ENCODE data around the gene DISC1.

DISC1 gene

GRCh38 chr1:231866392-231867331 is 240.1 kb downstream of the DISC1 start:
- Mint-ChIP-seq H3K9me3 (peaks cover 3% of the 10 kb centered on the region), H3K27ac (no peak overlapping the region), H3K4me3 (no peak overlapping the region), H3K27me3 (no peaks in the 10 kb centered on the region), H3K36me3 (no peaks in the 10 kb centered on the region), H3K4me1 (peaks cover 10% of the 10 kb centered on the region)
- ATAC-seq = no peak

- Mint-ChIP-seq H3K27me3 (no peaks in the 10 kb centered on the region), H3K9me3 (peaks cover 3% of the 10 kb centered on the region), H3K27ac (no peak overlapping the region), H3K4me1 (peaks cover 10% of the 10 kb centered on the region), H3K4me3 (no peak overlapping the region), H3K36me3 (no peaks in the 10 kb centered on the region)
- ATAC-seq = no peak
Measured at GRCh38 chr1:231867607-231868006, 241.0 kb downstream of the DISC1 start.

DNA sequence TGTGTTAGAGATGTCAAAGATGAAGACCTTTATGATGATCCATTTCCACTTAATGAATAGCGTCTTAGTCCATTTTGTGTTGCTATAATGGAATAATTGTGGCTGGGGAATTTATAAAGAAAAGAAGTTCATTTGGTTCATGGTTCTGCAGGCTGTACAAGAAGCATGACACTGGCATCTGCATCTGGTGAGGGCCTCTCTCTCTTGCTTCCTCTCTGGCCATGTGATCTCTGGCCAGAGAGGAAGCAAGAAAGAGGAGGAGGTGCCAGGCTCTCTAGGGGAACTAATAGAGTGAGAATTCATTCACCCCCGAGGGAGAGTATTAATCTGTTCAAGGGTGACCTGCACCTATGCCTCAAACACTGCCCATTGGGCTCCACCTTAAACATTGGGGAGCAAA is 242.8 kb downstream of the DISC1 start:
- no peak overlapping the region for H3K27ac Mint-ChIP-seq
- H3K27me3 Mint-ChIP-seq = no peaks in the 10 kb centered on the region
- H3K9me3 Mint-ChIP-seq = peaks cover 3% of the 10 kb centered on the region
- H3K36me3 Mint-ChIP-seq = no peaks in the 10 kb centered on the region
- H3K4me1 Mint-ChIP-seq = peaks cover 10% of the 10 kb centered on the region
- peak; percentile 77 for ATAC-seq
- no peak overlapping the region for H3K4me3 Mint-ChIP-seq

DNA sequence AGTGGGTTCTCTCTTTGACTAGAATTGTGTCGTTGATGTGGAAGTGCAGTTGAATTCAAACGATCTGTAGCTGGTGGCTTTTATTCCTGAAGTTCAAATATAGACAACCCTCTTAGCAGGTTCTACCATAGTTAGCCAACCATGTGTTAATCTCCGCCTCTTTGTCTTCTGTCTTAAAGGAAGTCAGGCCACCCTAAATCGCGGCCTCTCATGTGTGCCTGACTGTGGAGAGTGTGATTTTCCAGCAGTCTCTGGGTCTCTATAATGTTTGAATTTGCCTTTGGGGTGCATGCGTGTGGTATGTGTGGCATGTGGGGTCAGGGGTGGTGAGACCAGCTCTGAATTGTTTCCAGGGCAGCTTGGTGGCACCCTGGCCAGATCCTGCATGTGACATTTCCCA is 244.9 kb downstream of the DISC1 start:
- Mint-ChIP-seq H3K27ac (no peak overlapping the region), H3K4me3 (no peak overlapping the region), H3K27me3 (no peaks in the 10 kb centered on the region), H3K36me3 (peaks cover 12% of the 10 kb centered on the region), H3K9me3 (peaks cover 7% of the 10 kb centered on the region), H3K4me1 (peaks cover 10% of the 10 kb centered on the region)
- ATAC-seq = no peak

DNA sequence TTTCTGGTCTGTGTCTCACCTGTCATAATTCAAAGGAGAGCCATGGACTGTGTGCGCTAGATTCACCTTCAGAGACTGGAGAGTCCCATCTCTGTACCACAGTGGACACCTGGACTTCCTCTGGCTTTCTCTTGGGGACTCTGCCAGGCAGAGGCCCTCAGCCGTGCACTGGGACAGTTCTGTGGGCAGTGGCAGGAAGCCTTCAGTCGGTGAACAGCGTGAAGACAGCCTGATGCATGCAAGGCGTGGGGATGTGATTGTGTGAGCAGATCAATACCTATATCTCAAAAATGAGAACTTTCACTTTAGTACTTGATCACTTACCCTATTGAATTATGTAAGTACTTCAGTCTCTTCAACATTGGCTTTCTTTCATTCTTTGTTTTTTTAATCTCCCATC is 245.3 kb downstream of the DISC1 start:
- H3K27ac Mint-ChIP-seq = no peak overlapping the region
- ATAC-seq = no peak
- peaks cover 14% of the 10 kb centered on the region for H3K36me3 Mint-ChIP-seq
- H3K9me3 Mint-ChIP-seq = peaks cover 8% of the 10 kb centered on the region
- H3K4me3 Mint-ChIP-seq = no peak overlapping the region
- no peaks in the 10 kb centered on the region for H3K27me3 Mint-ChIP-seq
- H3K4me1 Mint-ChIP-seq = peaks cover 10% of the 10 kb centered on the region

GRCh38 chr1:231872461-231872910 is 245.9 kb downstream of the DISC1 start:
- H3K9me3 Mint-ChIP-seq = peaks cover 8% of the 10 kb centered on the region
- no peak overlapping the region for H3K27ac Mint-ChIP-seq
- peaks cover 14% of the 10 kb centered on the region for H3K36me3 Mint-ChIP-seq
- peaks cover 10% of the 10 kb centered on the region for H3K4me1 Mint-ChIP-seq
- no peaks in the 10 kb centered on the region for H3K27me3 Mint-ChIP-seq
- no peak for ATAC-seq
- no peak overlapping the region for H3K4me3 Mint-ChIP-seq

GRCh38 chr1:231878737-231879136 is 252.1 kb downstream of the DISC1 start:
- Mint-ChIP-seq H3K9me3 (peaks cover 5% of the 10 kb centered on the region), H3K27me3 (no peaks in the 10 kb centered on the region), H3K4me3 (no peak overlapping the region), H3K27ac (no peak overlapping the region), H3K4me1 (no peaks in the 10 kb centered on the region), H3K36me3 (peaks cover 14% of the 10 kb centered on the region)
- ATAC-seq = no peak

- H3K4me3 Mint-ChIP-seq = no peak overlapping the region
- H3K27ac Mint-ChIP-seq = no peak overlapping the region
- peaks cover 5% of the 10 kb centered on the region for H3K9me3 Mint-ChIP-seq
- no peak for ATAC-seq
- H3K4me1 Mint-ChIP-seq = no peaks in the 10 kb centered on the region
- H3K36me3 Mint-ChIP-seq = peaks cover 14% of the 10 kb centered on the region
- H3K27me3 Mint-ChIP-seq = no peaks in the 10 kb centered on the region
Measured at GRCh38 chr1:231879296-231879695, 252.7 kb downstream of the DISC1 start.

GRCh38 chr1:231882333-231882732 is 255.7 kb downstream of the DISC1 start:
- H3K27ac Mint-ChIP-seq = no peak overlapping the region
- no peaks in the 10 kb centered on the region for H3K9me3 Mint-ChIP-seq
- ATAC-seq = no peak
- H3K27me3 Mint-ChIP-seq = no peaks in the 10 kb centered on the region
- H3K4me1 Mint-ChIP-seq = no peaks in the 10 kb centered on the region
- H3K36me3 Mint-ChIP-seq = no peaks in the 10 kb centered on the region
- H3K4me3 Mint-ChIP-seq = no peak overlapping the region

- Mint-ChIP-seq H3K27me3 (no peaks in the 10 kb centered on the region), H3K36me3 (no peaks in the 10 kb centered on the region), H3K27ac (no peak overlapping the region), H3K4me3 (no peak overlapping the region), H3K4me1 (no peaks in the 10 kb centered on the region), H3K9me3 (no peaks in the 10 kb centered on the region)
- no peak for ATAC-seq
Measured at GRCh38 chr1:231882790-231883189, 256.2 kb downstream of the DISC1 start.

GRCh38 chr1:231883382-231883781 is 256.8 kb downstream of the DISC1 start:
- Mint-ChIP-seq H3K9me3 (no peaks in the 10 kb centered on the region), H3K4me3 (no peak overlapping the region), H3K27me3 (no peaks in the 10 kb centered on the region), H3K36me3 (no peaks in the 10 kb centered on the region), H3K4me1 (no peaks in the 10 kb centered on the region), H3K27ac (no peak overlapping the region)
- ATAC-seq = no peak

GRCh38 chr1:231885209-231885854 is 258.7 kb downstream of the DISC1 start:
- no peaks in the 10 kb centered on the region for H3K9me3 Mint-ChIP-seq
- H3K4me1 Mint-ChIP-seq = no peaks in the 10 kb centered on the region
- ATAC-seq = no peak
- no peaks in the 10 kb centered on the region for H3K36me3 Mint-ChIP-seq
- H3K27me3 Mint-ChIP-seq = no peaks in the 10 kb centered on the region
- no peak overlapping the region for H3K27ac Mint-ChIP-seq
- H3K4me3 Mint-ChIP-seq = no peak overlapping the region

- no peak for ATAC-seq
- Mint-ChIP-seq H3K27ac (no peak overlapping the region), H3K36me3 (no peaks in the 10 kb centered on the region), H3K4me3 (no peak overlapping the region), H3K4me1 (no peaks in the 10 kb centered on the region), H3K9me3 (no peaks in the 10 kb centered on the region), H3K27me3 (no peaks in the 10 kb centered on the region)
Measured at GRCh38 chr1:231887166-231887565, 260.6 kb downstream of the DISC1 start.

GRCh38 chr1:231887866-231888265 is 261.3 kb downstream of the DISC1 start:
- H3K27me3 Mint-ChIP-seq = no peaks in the 10 kb centered on the region
- H3K36me3 Mint-ChIP-seq = no peaks in the 10 kb centered on the region
- no peaks in the 10 kb centered on the region for H3K9me3 Mint-ChIP-seq
- no peaks in the 10 kb centered on the region for H3K4me1 Mint-ChIP-seq
- H3K27ac Mint-ChIP-seq = no peak overlapping the region
- H3K4me3 Mint-ChIP-seq = no peak overlapping the region
- no peak for ATAC-seq

DNA sequence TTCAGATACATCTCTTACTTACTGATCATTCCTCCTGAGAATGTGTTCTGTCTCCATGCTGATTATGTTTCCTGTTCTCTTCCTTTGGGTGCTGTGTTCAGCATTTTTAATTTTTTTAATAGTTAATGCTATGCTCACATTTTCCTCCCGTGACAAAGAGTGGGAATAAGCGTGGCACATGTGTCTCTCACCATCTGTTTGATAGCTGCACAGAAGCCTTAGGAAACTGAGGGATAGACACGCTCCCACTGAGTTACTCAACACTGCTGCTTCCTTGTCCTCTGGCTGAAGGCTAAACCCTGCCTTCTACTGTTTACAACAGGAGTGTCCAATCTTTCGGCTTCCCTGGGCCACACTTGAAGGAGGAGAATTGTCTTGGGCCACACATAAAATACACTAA is 264.2 kb downstream of the DISC1 start:
- Mint-ChIP-seq H3K27ac (no peak overlapping the region), H3K36me3 (no peaks in the 10 kb centered on the region), H3K4me1 (no peaks in the 10 kb centered on the region), H3K9me3 (peaks cover 3% of the 10 kb centered on the region), H3K4me3 (no peak overlapping the region), H3K27me3 (no peaks in the 10 kb centered on the region)
- no peak for ATAC-seq
